GM18868 (cell line): Measurements from ENCODE around the gene CCDC148.

Experiments
- ATAC-seq: cut with Tn5 transposase; IDR thresholded peaks from one replicate; pipeline ENCODE4 v1.9.1; 2021; ENCODE audit warnings: mild to moderate bottlenecking, moderate library complexity; ENCODE audit not compliant: unreplicated experiment

The CCDC148 gene

DNA sequence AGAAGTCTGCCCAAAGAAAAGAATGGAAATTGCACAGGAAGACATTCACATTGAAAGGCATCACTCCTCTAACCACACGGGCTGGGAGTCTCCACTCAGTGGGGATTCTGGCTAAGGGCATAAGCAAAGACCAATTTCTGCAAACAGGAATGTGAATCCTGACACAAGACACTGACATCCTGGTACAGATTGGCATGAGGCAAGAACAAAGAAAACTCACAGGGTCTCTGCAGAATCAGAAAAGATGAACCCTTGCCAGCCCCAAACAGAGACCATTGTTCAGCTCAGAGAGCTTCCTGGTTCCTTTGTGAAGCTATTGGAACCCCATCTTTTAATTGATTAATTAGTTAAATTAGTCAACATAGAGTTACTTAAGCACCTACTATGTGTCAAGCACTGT, 272.6 kb downstream of the CCDC148 start:
- no peak for ATAC-seq

DNA sequence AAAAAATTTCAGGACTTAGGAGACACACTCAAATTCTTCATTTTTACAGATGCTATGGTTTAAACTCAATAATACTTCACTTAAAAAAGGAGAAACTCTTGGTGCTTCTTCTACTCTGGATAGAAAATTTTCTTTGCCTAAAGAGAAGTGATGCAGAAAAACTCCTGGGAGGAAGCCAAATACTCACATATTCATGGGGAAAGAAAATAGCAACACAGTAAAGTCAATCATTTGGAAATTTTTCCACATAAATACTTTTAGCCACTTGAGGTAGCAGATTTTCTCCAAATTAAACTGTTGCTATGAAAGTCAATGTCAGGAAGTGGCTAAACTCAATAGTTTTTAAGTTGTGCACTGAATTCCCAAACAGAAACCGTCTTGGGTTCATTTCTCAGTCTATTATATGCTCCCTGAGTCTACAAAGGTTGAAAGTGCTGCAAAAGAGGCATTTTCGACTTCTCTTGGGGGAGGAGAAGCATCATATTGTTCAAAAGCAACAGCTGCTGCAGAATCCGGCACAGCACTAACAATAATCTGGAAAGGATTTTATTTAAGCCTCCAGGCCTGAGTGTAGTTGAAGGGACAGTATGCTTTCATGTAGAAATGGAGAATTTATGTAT, 273.8 kb downstream of the CCDC148 start:
- ATAC-seq: no peak

- no peak for ATAC-seq
Measured at GRCh38 chr2:158181171-158181570, 275.4 kb downstream of the CCDC148 start.

DNA sequence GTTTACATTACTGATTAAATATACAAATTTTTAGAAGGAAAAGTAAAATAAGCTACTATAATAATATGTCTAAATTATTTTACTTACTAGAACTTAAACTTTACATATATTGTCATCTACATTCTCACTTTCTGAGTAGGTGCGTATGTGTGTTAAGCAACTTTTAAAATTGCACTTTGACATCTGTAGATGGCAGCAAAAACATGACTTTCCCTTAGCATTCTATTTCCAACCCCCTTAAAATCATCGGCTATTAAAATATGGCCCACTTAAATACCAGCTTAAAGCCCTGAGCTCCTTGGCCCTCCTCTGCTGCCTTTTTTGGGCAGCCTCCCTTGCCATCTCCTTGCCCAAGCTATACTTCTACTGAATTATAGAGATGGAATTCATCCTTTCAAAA, 276.9 kb downstream of the CCDC148 start:
- ATAC-seq: peak; percentile 69

GRCh38 chr2:158178646-158179045, 277.9 kb downstream of the CCDC148 start:
- no peak for ATAC-seq

DNA sequence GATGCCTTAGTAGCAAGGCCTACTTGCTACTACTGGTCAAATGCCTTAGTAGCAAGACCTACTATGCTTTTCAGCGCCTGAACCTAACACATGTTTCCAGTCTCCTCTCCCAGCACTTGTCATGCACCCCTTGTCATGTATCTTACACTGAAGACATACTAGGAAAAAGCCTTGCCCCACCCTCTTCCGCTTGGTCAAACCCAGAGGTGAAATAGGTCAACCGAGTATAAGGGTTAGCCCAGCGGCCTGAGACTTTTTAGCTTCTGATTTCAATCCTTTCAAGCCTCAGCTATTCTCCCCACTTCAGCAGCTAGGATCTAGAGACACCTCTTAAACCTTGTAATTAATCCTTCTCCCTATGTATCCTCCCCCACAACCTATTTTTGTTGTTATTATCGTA, 281.6 kb downstream of the CCDC148 start:
- ATAC-seq: no peak

GRCh38 chr2:158174495-158174894, 282.1 kb downstream of the CCDC148 start:
- no peak for ATAC-seq

DNA sequence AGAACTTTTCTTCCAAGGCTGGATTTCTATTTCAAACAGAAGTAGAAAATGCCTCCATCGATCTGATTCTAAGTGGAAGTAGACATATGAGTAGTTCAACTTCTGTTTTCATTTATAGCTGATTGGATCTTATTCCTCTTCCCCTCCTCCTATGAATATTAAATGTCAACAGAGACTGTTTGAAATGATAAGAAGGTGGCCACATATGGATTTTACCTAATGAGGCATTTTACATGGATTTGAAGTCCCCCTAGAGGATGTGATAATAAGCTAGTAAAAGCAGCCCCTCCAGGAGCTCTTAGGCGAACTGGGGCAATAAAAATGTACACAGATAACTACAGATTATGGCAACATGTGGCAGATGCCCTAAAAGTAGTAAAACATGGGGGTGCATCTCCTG, 283.8 kb downstream of the CCDC148 start:
- ATAC-seq: no peak

GRCh38 chr2:158154596-158154995, 302.0 kb downstream of the CCDC148 start:
- no peak for ATAC-seq

GRCh38 chr2:158153270-158154015, 303.1 kb downstream of the CCDC148 start:
- no peak for ATAC-seq

DNA sequence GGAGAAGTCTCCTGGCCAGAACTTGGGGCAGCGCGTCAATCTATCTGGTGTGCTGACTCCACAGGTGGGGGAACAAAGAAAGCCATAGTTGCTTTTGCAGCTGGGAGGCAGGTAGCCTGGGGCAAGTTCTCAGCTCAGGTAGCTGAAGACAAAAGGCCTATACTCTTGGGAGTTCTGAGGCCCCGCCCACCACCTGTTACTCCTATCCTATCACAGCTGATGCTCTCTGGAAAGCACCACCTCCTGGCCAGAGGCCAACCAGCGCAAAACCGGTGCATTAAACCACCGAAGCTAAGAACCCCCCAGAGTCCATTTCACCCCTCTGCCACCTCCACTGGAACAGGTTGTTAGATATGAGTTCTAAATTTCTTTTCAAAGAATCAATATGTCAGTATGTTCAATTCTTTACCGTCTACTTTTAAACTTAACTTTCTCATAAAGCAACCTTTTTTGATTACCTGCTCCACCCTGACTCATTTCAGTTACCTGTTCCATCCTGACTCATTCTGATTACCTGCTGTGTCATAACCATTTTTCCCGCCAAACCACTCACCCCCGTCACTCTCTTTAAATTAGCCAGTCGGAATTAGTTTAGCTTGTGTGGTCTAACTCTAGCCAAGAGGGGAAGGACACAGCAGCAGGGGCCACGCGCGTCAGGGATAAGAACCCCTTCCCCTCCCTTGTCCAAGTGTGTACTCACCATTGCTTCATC, 311.5 kb downstream of the CCDC148 start:
- ATAC-seq: no peak

DNA sequence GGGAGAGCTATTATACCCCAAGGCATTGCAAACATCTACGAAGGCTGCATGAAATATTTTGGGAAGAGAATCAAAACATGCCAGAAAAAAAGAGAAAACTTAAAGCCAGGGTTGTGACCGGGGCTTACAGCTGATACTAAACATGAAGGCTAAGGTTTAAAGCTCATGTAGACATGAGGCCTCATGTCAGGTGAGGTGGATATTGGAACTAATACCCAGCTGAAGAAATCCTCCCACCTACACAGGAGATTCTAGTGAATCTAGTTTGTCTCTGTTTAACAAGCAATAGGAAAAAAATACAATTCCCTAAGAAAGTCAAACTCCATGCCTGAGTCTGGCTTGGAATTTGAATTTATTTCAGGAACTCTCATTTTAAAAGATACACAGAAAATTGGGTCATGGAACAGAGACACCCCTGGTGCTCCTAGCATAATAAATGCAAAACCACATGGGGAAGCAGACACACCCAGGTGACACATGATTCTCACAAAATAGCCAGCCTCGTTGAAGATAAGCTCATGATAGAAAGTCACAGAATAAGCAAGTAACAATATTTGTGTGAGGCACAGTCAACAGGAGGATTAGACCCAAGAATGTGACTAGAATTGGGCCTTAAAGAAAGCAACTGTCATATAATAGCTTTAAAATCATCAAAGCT, 312.7 kb downstream of the CCDC148 start:
- no peak for ATAC-seq

GRCh38 chr2:158142568-158143332, 313.8 kb downstream of the CCDC148 start:
- peak; percentile 78 for ATAC-seq

- no peak for ATAC-seq
Measured at GRCh38 chr2:158142165-158142564, 314.4 kb downstream of the CCDC148 start.

GRCh38 chr2:158140201-158140600, 316.4 kb downstream of the CCDC148 start:
- no peak for ATAC-seq

GRCh38 chr2:158138255-158138654, 318.3 kb downstream of the CCDC148 start:
- no peak for ATAC-seq

- no peak for ATAC-seq
Measured at GRCh38 chr2:158135096-158135495, 321.5 kb downstream of the CCDC148 start.

GRCh38 chr2:158134655-158135054, 321.9 kb downstream of the CCDC148 start:
- ATAC-seq: no peak

- ATAC-seq: no peak
Measured at GRCh38 chr2:158134055-158134454, 322.5 kb downstream of the CCDC148 start.

GRCh38 chr2:158131919-158132566, 324.5 kb downstream of the CCDC148 start:
- ATAC-seq: no peak
